Measurements from ENCODE around the gene MAB21L3. TPM values are rescaled to one million over a fixed set of nuclear protein-coding genes. Genes with fewer than 3 reads are reported as not detected.

The MAB21L3 gene
- total and polyA plus RNA-seq, 2 experiments from 2014 or later = 0.48 to 1.3 TPM

GRCh38 chr1:116170721-116171589 is 59.8 kb downstream of the MAB21L3 start:
- H3K4me1 ChIP-seq (ENCODE audit: low read depth) = peaks cover 15% of the 10 kb centered on the region

GRCh38 chr1:116172666-116173065 is 61.5 kb downstream of the MAB21L3 start:
- Histone ChIP-seq H3K4me1 (ENCODE audit: low read depth) (peaks cover 8% of the 10 kb centered on the region), H3K27me3 (no peaks in the 10 kb centered on the region), H3K4me3 (no peak overlapping the region), H3K9me3 (ENCODE audit: low read depth) (no peaks in the 10 kb centered on the region), H3K27ac (no peak overlapping the region), H3K36me3 (no peaks in the 10 kb centered on the region)
- no peak for DNase-seq (ENCODE audit: low read depth in 1 of 2, low spot score in 1 of 2)
- no peak for TF ChIP-seq CTCF (IDR thresholded peaks at IDR 0.05; ENCODE audit: low read depth, low read length)

More at GRCh38 chr1:116170721-116171589, 59.8 kb downstream of the MAB21L3 start:
- no peak for TF ChIP-seq CTCF (IDR thresholded peaks at IDR 0.05; ENCODE audit: low read depth, low read length)
- no peaks in the 10 kb centered on the region for H3K27me3 ChIP-seq
- no peaks in the 10 kb centered on the region for H3K36me3 ChIP-seq
- no peak overlapping the region for H3K4me3 ChIP-seq
- no peak overlapping the region for H3K27ac ChIP-seq
- no peaks in the 10 kb centered on the region for H3K9me3 ChIP-seq (ENCODE audit: low read depth)
- no peak for DNase-seq (ENCODE audit: low read depth in 1 of 2, low spot score in 1 of 2)

GRCh38 chr1:116175611-116176010 is 64.4 kb downstream of the MAB21L3 start:
- Histone ChIP-seq H3K36me3 (no peaks in the 10 kb centered on the region), H3K9me3 (ENCODE audit: low read depth) (no peaks in the 10 kb centered on the region), H3K4me1 (ENCODE audit: low read depth) (peaks cover 9% of the 10 kb centered on the region), H3K4me3 (no peak overlapping the region), H3K27me3 (no peaks in the 10 kb centered on the region), H3K27ac (no peak overlapping the region)
- no peak for TF ChIP-seq CTCF (IDR thresholded peaks at IDR 0.05; ENCODE audit: low read depth, low read length)
- DNase-seq (ENCODE audit: low read depth in 1 of 2, low spot score in 1 of 2) = no peak

GRCh38 chr1:116176306-116176789 is 65.1 kb downstream of the MAB21L3 start:
- DNase-seq (ENCODE audit: low read depth in 1 of 2, low spot score in 1 of 2) = no peak
- H3K4me3 ChIP-seq = no peak overlapping the region
- no peak overlapping the region for H3K27ac ChIP-seq
- H3K27me3 ChIP-seq = no peaks in the 10 kb centered on the region
- H3K4me1 ChIP-seq (ENCODE audit: low read depth) = peaks cover 9% of the 10 kb centered on the region
- no peak for TF ChIP-seq CTCF (IDR thresholded peaks at IDR 0.05; ENCODE audit: low read depth, low read length)
- no peaks in the 10 kb centered on the region for H3K36me3 ChIP-seq
- no peaks in the 10 kb centered on the region for H3K9me3 ChIP-seq (ENCODE audit: low read depth)

GRCh38 chr1:116177861-116178260 is 66.7 kb downstream of the MAB21L3 start:
- Histone ChIP-seq H3K27ac (no peak overlapping the region), H3K27me3 (no peaks in the 10 kb centered on the region), H3K4me3 (no peak overlapping the region), H3K9me3 (ENCODE audit: low read depth) (no peaks in the 10 kb centered on the region), H3K4me1 (ENCODE audit: low read depth) (peaks cover 9% of the 10 kb centered on the region), H3K36me3 (no peaks in the 10 kb centered on the region)
- DNase-seq (ENCODE audit: low read depth in 1 of 2, low spot score in 1 of 2) = no peak
- TF ChIP-seq CTCF (IDR thresholded peaks at IDR 0.05; ENCODE audit: low read depth, low read length) = no peak

Measured in cardiac muscle cell (in vitro differentiated cells and primary cell).